Uterus (tissue), 2 donors: Measurements from ENCODE around the gene P3H4.

ENCODE experiments used
- CTCF ChIP-seq, 4 experiments: fragments of 200-600 bp in 2 of 4; fragments of 450-650 bp in 2 of 4; sonication (generic) in 2 of 4; IDR thresholded peaks; one replicate each; pipeline ENCODE4 v1.5.1; 2016 to 2019; ENCODE audit warnings: antibody characterized with exemption in 4 of 4, mild to moderate bottlenecking in 2 of 4, moderate library complexity in 1 of 4
- POLR2A ChIP-seq, 2 donors: fragments of 450-650 bp; IDR thresholded peaks; one replicate each; pipeline ENCODE4 v1.6.1; 2016; ENCODE audit warnings: antibody characterized with exemption in 2 of 2, mild to moderate bottlenecking in 1 of 2, moderate library complexity in 1 of 2

DNA sequence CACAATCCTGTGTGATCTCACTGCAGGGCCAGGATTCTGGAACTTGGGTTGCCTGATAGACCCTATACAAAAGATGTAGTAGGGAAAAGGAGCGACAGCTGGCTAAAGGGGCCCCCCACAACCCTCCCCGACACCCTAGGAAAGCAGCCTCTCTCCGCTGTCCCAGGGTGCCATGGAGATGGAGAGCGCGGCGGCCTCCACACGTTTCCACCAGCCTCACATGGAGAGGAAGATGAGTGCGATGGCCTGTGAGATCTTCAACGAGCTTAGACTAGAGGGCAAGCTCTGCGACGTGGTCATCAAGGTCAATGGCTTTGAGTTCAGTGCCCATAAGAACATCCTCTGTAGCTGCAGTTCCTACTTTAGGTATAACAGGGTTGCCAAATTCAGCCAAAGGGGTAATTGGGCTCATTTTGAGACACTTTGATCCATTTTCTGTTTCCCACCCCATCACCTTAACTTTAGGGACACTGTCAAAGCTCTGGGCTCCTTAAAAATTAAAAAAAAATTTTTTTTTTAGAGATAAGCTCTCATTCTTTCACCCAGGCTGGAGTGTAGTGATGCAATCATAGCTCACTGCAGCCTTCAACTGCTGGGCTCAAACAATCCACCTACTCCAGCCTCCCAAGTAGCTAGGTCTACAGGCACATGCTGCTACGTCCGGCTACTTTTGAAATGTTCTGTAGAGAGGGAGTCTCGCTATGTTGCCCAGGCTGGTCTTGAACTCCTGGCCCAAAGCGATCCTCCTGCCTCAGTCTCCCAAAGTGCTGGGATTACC is 26.2 kb upstream of the P3H4 start, which contains the start of gene KLHL10:
- TF ChIP-seq POLR2A (IDR thresholded peaks at IDR 0.05) (no peak), CTCF (IDR thresholded peaks at IDR 0.05) (no peak)
